HG02885 (cell line): ENCODE measurements around the gene PTTG1.

Experiments used
- ATAC-seq: cut with Tn5 transposase; IDR thresholded peaks from one replicate; pipeline ENCODE4 v1.9.1; 2021; ENCODE audit warnings: mild to moderate bottlenecking; ENCODE audit not compliant: unreplicated experiment, poor library complexity

Gene PTTG1

GRCh38 chr5:160468363-160468975 lies 46.8 kb downstream of the PTTG1 start:
- ATAC-seq: no peak

GRCh38 chr5:160469156-160470144 lies 47.8 kb downstream of the PTTG1 start:
- ATAC-seq: no peak

- ATAC-seq: no peak
These were observed 49.0 kb downstream of the PTTG1 start for GRCh38 chr5:160470437-160471361.

GRCh38 chr5:160471761-160472160 lies 50.1 kb downstream of the PTTG1 start:
- no peak for ATAC-seq

GRCh38 chr5:160472482-160472881 lies 50.8 kb downstream of the PTTG1 start:
- ATAC-seq: no peak

GRCh38 chr5:160473681-160474080 lies 52.0 kb downstream of the PTTG1 start:
- ATAC-seq: no peak

GRCh38 chr5:160474084-160474483 lies 52.4 kb downstream of the PTTG1 start:
- no peak for ATAC-seq

- no peak for ATAC-seq
These were observed 54.3 kb downstream of the PTTG1 start for GRCh38 chr5:160475864-160476438.

GRCh38 chr5:160477266-160477970 lies 55.8 kb downstream of the PTTG1 start:
- ATAC-seq: no peak

GRCh38 chr5:160478163-160478562 lies 56.5 kb downstream of the PTTG1 start:
- no peak for ATAC-seq
